ENCODE measurements around the gene FKBP2.

FKBP2 gene

DNA sequence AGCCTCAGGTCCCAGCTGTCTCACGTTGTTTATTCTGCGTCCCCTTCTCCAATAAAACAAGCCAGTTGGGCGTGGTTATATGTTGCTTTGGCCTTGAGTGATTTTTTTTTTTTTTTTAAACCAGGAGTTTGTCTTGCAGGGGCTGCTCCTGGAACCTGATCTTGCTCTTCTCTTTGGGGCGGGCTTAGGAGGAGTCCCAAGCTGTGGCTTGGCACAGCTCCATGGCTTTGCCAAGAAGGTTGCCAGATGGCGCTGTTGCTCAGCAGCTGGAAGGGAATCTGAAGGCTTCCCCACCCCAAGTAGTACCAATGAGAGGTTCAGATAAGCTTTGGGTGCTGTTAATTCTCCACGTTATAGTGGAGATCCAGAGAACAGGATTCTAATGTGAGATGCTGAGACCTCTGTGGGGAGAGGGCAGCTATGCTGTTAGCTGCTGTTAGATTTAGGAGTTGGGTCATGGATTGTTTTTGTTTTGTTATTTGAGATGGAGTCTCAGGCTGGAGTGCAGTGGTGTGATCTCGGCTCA lies 36.4 kb upstream of the FKBP2 start:
- DNase-seq: peak; percentile 51 to 69
- H3K9me3 ChIP-seq (ENCODE audit: insufficient read depth, low read depth, low read length): no peaks in the 10 kb centered on the region
- no peak overlapping the region for H3K4me3 ChIP-seq (ENCODE audit: low read depth, low read length)
- H3K23ac ChIP-seq (ENCODE audit: low read length): no peak overlapping the region
- H3K14ac ChIP-seq (ENCODE audit: low read length): no peak overlapping the region
- H2BK120ac ChIP-seq (ENCODE audit: insufficient read depth, low read length, poor library complexity): no peak overlapping the region
- H3K79me1 ChIP-seq (ENCODE audit: low read length): no peaks in the 10 kb centered on the region
- H4K91ac ChIP-seq (ENCODE audit: low read depth, low read length): no peak overlapping the region
- no CpG with 5 or more reads among the region's 7 CpGs for WGBS (ENCODE audit: extremely low coverage, insufficient coverage, insufficient read length)
- H2BK12ac ChIP-seq (ENCODE audit: low read length): no peak overlapping the region
- H3K4ac ChIP-seq (ENCODE audit: low read depth, low read length): no peak overlapping the region
- H3K79me2 ChIP-seq (ENCODE audit: control insufficient read depth, insufficient read depth, low read length, poor library complexity): no peaks in the 10 kb centered on the region
- H3K36me3 ChIP-seq (ENCODE audit: control insufficient read depth in 1 of 2, insufficient read depth in 2 of 2, low read length in 2 of 2): peaks cover 60 to 76% of the 10 kb centered on the region in 2 experiments
- no peak overlapping the region for H3K9ac ChIP-seq (ENCODE audit: low read length)
- no peak overlapping the region for H2AK5ac ChIP-seq (ENCODE audit: low read length)
- H2AFZ ChIP-seq (ENCODE audit: insufficient read depth, low read length, poor library complexity): no peak overlapping the region
- no peaks in the 10 kb centered on the region for H3K27me3 ChIP-seq (ENCODE audit: insufficient read depth, low read length)
- H2BK5ac ChIP-seq (ENCODE audit: low read depth, low read length, poor library complexity): no peak overlapping the region
- H3K4me1 ChIP-seq (ENCODE audit: control insufficient read depth in 1 of 2, insufficient read depth in 2 of 2, low read length in 2 of 2): peaks cover 0 to 7% of the 10 kb centered on the region in 2 experiments
- H3K27ac ChIP-seq (ENCODE audit: low read depth, low read length): no peak overlapping the region
- no peak overlapping the region for H3K4me2 ChIP-seq (ENCODE audit: low read length)
- H4K8ac ChIP-seq (ENCODE audit: low read depth, low read length): no peak overlapping the region
- H3K18ac ChIP-seq (ENCODE audit: low read length): no peak overlapping the region
- no peak overlapping the region for H4K12ac ChIP-seq (ENCODE audit: low read depth, low read length)

DNA sequence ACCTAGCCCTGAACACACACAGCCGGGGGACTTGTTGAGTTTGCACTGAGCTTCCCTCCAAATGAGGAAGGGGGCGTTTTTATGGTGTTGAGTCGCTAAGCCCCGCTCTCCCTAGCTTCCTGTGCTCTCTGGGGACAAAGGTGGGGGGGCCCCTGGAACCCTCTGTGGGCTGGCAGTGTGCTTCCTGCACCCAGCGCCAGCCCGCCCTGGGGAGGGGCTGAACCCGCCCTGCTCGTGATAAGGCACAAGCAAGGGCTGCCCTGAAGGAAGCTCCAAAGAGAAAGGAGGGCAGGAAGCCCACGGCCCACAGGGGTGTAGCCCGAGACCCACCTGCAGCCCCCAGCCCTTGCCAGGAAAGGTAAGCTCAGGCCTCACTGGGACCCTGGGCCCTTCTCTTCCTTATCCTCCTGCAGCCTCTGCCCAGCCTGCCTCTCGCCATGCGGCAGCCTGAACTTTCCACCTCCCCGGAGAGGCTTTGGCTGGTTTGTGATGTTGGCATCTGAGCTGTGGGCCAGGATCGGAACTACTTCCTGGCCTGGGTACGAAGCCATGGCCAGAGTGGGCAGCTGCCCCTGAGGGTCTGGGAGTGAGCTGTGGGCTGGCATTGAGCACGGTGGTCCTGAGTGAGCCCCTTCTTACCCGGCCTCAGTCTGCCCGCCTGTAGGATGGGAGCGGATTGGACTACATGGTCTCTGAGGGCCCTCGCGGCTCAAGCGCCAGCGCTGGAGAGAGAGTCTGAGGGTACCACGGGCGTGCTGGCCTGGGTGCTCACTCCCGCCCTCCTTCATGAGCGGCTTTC lies 34.2 kb upstream of the FKBP2 start, which contains the start of gene FERMT3:
FERMT3 (plus strand) TSS at position 265 of the 799 bp plus-strand sequence. CDS start 644 bp downstream, outside the sequence.
- Histone ChIP-seq H4K12ac (ENCODE audit: low read depth, low read length) (no peak within 1 kb of the TSS), H2BK12ac (ENCODE audit: low read length) (no peak within 1 kb of the TSS), H3K23ac (ENCODE audit: low read length) (no peak within 1 kb of the TSS), H3K4me3 (ENCODE audit: low read depth, low read length) (no peak within 1 kb of the TSS), H3K4me2 (ENCODE audit: low read length) (no peak within 1 kb of the TSS), H3K18ac (ENCODE audit: low read length) (no peak within 1 kb of the TSS), H3K27me3 (ENCODE audit: insufficient read depth, low read length) (no peaks in the 10 kb centered on the region), H2BK5ac (ENCODE audit: low read depth, low read length, poor library complexity) (no peak within 1 kb of the TSS), H3K4ac (ENCODE audit: low read depth, low read length) (no peak within 1 kb of the TSS), H3K4me1 (ENCODE audit: control insufficient read depth in 1 of 2, insufficient read depth in 2 of 2, low read length in 2 of 2) (peaks cover 0 to 7% of the 10 kb centered on the region in 2 experiments), H2AK5ac (ENCODE audit: low read length) (no peak within 1 kb of the TSS), H3K9ac (ENCODE audit: low read length) (no peak within 1 kb of the TSS), H4K91ac (ENCODE audit: low read depth, low read length) (no peak within 1 kb of the TSS), H3K14ac (ENCODE audit: low read length) (no peak within 1 kb of the TSS), H2BK120ac (ENCODE audit: insufficient read depth, low read length, poor library complexity) (no peak within 1 kb of the TSS), H3K27ac (ENCODE audit: low read depth, low read length) (no peak within 1 kb of the TSS), H3K9me3 (ENCODE audit: insufficient read depth, low read depth, low read length) (no peaks in the 10 kb centered on the region), H3K36me3 (ENCODE audit: control insufficient read depth in 1 of 2, insufficient read depth in 2 of 2, low read length in 2 of 2) (peaks cover 55 to 67% of the 10 kb centered on the region in 2 experiments), H3K79me1 (ENCODE audit: low read length) (no peaks in the 10 kb centered on the region), H4K8ac (ENCODE audit: low read depth, low read length) (no peak within 1 kb of the TSS), H3K79me2 (ENCODE audit: control insufficient read depth, insufficient read depth, low read length, poor library complexity) (no peaks in the 10 kb centered on the region), H2AFZ (ENCODE audit: insufficient read depth, low read length, poor library complexity) (no peak within 1 kb of the TSS)
- no CpG with 5 or more reads among the region's 27 CpGs for WGBS (ENCODE audit: extremely low coverage, insufficient coverage, insufficient read length)
- no peak for DNase-seq

DNA sequence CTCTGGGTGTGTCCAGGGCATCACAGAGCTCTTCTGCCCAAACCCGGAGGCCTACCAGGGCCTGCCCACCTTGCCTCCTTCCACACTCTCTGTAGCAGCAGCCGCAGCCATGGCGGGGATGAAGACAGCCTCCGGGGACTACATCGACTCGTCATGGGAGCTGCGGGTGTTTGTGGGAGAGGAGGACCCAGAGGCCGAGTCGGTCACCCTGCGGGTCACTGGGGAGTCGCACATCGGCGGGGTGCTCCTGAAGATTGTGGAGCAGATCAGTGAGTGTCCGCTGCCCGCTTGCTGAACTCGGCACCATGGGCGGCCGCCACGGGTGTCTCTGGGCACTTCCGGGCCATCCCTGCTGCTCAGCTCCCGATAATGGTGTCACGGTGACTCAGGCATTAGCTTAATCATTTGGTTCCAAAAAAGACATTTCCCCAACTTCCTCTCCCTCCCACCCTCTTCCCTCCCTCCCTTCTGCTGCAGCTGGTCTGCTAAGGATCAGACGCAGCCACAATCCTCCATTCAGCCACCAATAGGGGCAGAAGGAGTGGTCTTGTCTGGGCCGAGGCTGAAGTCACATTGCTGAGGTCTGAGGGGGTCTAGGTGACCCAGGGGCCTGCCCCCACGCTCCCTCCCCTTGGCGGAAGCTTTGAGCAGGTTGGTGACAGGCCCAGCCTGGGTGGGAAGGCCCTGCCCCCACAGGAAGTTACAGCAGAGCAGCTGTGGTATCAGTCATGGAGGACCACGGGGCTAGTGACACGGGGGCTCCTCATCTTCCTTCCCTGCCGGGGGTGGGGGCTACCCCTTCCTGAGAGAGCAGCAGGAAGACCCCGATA lies 33.4 kb upstream of the FKBP2 start:
- WGBS (ENCODE audit: extremely low coverage, insufficient coverage, insufficient read length): no CpG with 5 or more reads among the region's 30 CpGs

DNA sequence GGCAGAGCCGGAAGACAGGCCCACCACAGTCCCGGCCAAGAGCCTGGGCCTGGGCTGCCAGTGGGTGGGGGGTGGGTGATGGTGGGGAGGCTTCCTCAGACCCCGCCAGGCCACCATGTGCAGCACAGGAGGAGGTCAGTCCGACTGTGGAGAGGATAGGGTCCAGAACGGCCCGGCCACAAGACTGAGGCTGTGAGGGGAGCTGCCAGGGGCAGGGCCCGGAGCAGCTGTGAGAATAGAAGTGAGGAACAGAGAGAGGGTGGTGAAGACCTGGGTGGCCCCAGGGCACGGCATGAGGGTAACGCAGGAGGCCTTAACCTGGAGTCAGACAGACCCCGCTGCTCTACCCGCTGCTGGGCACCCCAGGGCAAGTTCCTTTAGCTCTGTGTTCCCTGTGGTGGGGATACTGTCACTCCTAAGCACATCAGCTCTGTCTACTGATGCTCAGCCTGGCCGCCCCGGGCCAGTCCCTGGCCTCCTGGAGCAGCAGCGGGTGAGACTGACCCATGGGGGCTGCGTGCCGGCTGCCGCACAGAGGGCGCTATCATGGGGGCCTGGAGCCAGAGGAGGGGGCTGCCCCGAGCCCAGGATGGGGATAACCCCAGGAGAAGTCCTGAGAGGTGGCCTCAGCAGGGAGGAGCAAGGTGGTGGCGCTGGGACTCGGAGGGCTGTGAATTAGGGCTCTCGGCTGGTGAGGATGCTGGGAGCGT lies 32.7 kb upstream of the FKBP2 start:
- no peaks in the 10 kb centered on the region for H3K79me2 ChIP-seq (ENCODE audit: control insufficient read depth, insufficient read depth, low read length, poor library complexity)
- no peaks in the 10 kb centered on the region for H3K9me3 ChIP-seq (ENCODE audit: insufficient read depth, low read depth, low read length)
- H3K23ac ChIP-seq (ENCODE audit: low read length): no peak overlapping the region
- H3K36me3 ChIP-seq (ENCODE audit: control insufficient read depth in 1 of 2, insufficient read depth in 2 of 2, low read length in 2 of 2): peaks cover 51 to 60% of the 10 kb centered on the region in 2 experiments
- no peak overlapping the region for H2BK5ac ChIP-seq (ENCODE audit: low read depth, low read length, poor library complexity)
- DNase-seq: no peak
- no peak overlapping the region for H3K9ac ChIP-seq (ENCODE audit: low read length)
- WGBS (ENCODE audit: extremely low coverage, insufficient coverage, insufficient read length): no CpG with 5 or more reads among the region's 23 CpGs
- no peak overlapping the region for H3K18ac ChIP-seq (ENCODE audit: low read length)
- no peak overlapping the region for H2BK12ac ChIP-seq (ENCODE audit: low read length)
- no peak overlapping the region for H2BK120ac ChIP-seq (ENCODE audit: insufficient read depth, low read length, poor library complexity)
- no peak overlapping the region for H3K14ac ChIP-seq (ENCODE audit: low read length)
- no peak overlapping the region for H3K27ac ChIP-seq (ENCODE audit: low read depth, low read length)
- no peak overlapping the region for H3K4me2 ChIP-seq (ENCODE audit: low read length)
- no peaks in the 10 kb centered on the region for H3K27me3 ChIP-seq (ENCODE audit: insufficient read depth, low read length)
- H4K12ac ChIP-seq (ENCODE audit: low read depth, low read length): peak overlapping the region; percentile 26
- no peak overlapping the region for H4K91ac ChIP-seq (ENCODE audit: low read depth, low read length)
- no peaks in the 10 kb centered on the region for H3K79me1 ChIP-seq (ENCODE audit: low read length)
- no peak overlapping the region for H3K4ac ChIP-seq (ENCODE audit: low read depth, low read length)
- H2AK5ac ChIP-seq (ENCODE audit: low read length): no peak overlapping the region
- no peak overlapping the region for H2AFZ ChIP-seq (ENCODE audit: insufficient read depth, low read length, poor library complexity)
- H4K8ac ChIP-seq (ENCODE audit: low read depth, low read length): no peak overlapping the region
- H3K4me3 ChIP-seq (ENCODE audit: low read depth, low read length): no peak overlapping the region
- peaks cover 0 to 7% of the 10 kb centered on the region in 2 experiments for H3K4me1 ChIP-seq (ENCODE audit: control insufficient read depth in 1 of 2, insufficient read depth in 2 of 2, low read length in 2 of 2)

More for the DNA sequence above, 33.4 kb upstream of the FKBP2 start:
- Histone ChIP-seq H4K8ac (ENCODE audit: low read depth, low read length) (no peak overlapping the region), H3K36me3 (ENCODE audit: control insufficient read depth in 1 of 2, insufficient read depth in 2 of 2, low read length in 2 of 2) (peaks cover 58 to 67% of the 10 kb centered on the region in 2 experiments), H3K4me1 (ENCODE audit: control insufficient read depth in 1 of 2, insufficient read depth in 2 of 2, low read length in 2 of 2) (peaks cover 0 to 7% of the 10 kb centered on the region in 2 experiments), H3K79me2 (ENCODE audit: control insufficient read depth, insufficient read depth, low read length, poor library complexity) (no peaks in the 10 kb centered on the region), H3K18ac (ENCODE audit: low read length) (no peak overlapping the region), H4K91ac (ENCODE audit: low read depth, low read length) (no peak overlapping the region), H2AK5ac (ENCODE audit: low read length) (no peak overlapping the region), H3K27me3 (ENCODE audit: insufficient read depth, low read length) (no peaks in the 10 kb centered on the region), H2AFZ (ENCODE audit: insufficient read depth, low read length, poor library complexity) (no peak overlapping the region), H3K4me2 (ENCODE audit: low read length) (no peak overlapping the region), H3K9me3 (ENCODE audit: insufficient read depth, low read depth, low read length) (no peaks in the 10 kb centered on the region), H3K9ac (ENCODE audit: low read length) (no peak overlapping the region), H2BK120ac (ENCODE audit: insufficient read depth, low read length, poor library complexity) (no peak overlapping the region), H3K4me3 (ENCODE audit: low read depth, low read length) (no peak overlapping the region), H3K14ac (ENCODE audit: low read length) (no peak overlapping the region), H2BK12ac (ENCODE audit: low read length) (no peak overlapping the region), H3K23ac (ENCODE audit: low read length) (no peak overlapping the region), H4K12ac (ENCODE audit: low read depth, low read length) (no peak overlapping the region), H2BK5ac (ENCODE audit: low read depth, low read length, poor library complexity) (no peak overlapping the region), H3K79me1 (ENCODE audit: low read length) (no peaks in the 10 kb centered on the region), H3K27ac (ENCODE audit: low read depth, low read length) (no peak overlapping the region), H3K4ac (ENCODE audit: low read depth, low read length) (no peak overlapping the region)
- DNase-seq: peak in 1 of 2 donors; percentile 28

All from trophoblast cell (in vitro differentiated cells and primary cell).